SK-N-SH (cell line): Measurements from ENCODE around the gene NEGR1.

Experiments
- CTCF ChIP-seq: fragments of 200-600 bp; sonication (generic); IDR thresholded peaks from 2 replicates; pipeline ENCODE4 v1.6.1; 2017; ENCODE audit warnings: antibody characterized with exemption, mild to moderate bottlenecking, moderate library complexity
- ELF1 ChIP-seq: IDR thresholded peaks from 2 replicates; pipeline ENCODE4 v1.4.0; 2012
- EZH2phosphoT487 ChIP-seq: fragments of 200-600 bp; sonication (generic); IDR thresholded peaks from 2 replicates; pipeline ENCODE4 v1.6.1; 2017; ENCODE audit warnings: low read depth, mixed run types, mild to moderate bottlenecking, antibody characterized with exemption, moderate library complexity, borderline replicate concordance
- FOXJ3 ChIP-seq: sonication (generic); formaldehyde crosslinking; IDR thresholded peaks from 2 replicates; pipeline ENCODE4 v1.5.1; 2020; ENCODE audit warnings: mild to moderate bottlenecking, missing genetic modification reagents
- JUND ChIP-seq: IDR thresholded peaks from 2 replicates; pipeline ENCODE4 v1.4.0; 2012
- MAX ChIP-seq: IDR thresholded peaks from 2 replicates; pipeline ENCODE4 v1.4.0; 2012; ENCODE audit warnings: low read depth
- MXI1 ChIP-seq: IDR thresholded peaks from 2 replicates; pipeline ENCODE4 v1.6.1; 2012; ENCODE audit warnings: mild to moderate bottlenecking, low read depth, low read length, improper control_type of control experiment
- PBX3 ChIP-seq: IDR thresholded peaks from 2 replicates; pipeline ENCODE4; 2012
- POLR2AphosphoS5 ChIP-seq: IDR thresholded peaks from 2 replicates; pipeline ENCODE4 v1.6.1; 2012; ENCODE audit warnings: low read depth, low read length
- RFX5 ChIP-seq: IDR thresholded peaks from 2 replicates; pipeline ENCODE4 v1.6.1; 2012; ENCODE audit warnings: mild to moderate bottlenecking, improper control_type of control experiment, low read length
- SIN3A ChIP-seq: IDR thresholded peaks from 2 replicates; pipeline ENCODE4 v1.6.1; 2012; ENCODE audit warnings: low read depth, mild to moderate bottlenecking, low read length, moderate library complexity, borderline replicate concordance
- TAF1 ChIP-seq: IDR thresholded peaks from 2 replicates; pipeline ENCODE4 v1.6.1; 2012; ENCODE audit warnings: low read depth, mild to moderate bottlenecking, low read length, moderate library complexity, borderline replicate concordance
- TCF12 ChIP-seq: IDR thresholded peaks from 2 replicates; pipeline ENCODE4 v1.4.0; 2012

- TF ChIP-seq PBX3 = no peak
- no peak for TF ChIP-seq CTCF
- no peak for TF ChIP-seq MAX
- TF ChIP-seq JUND = no peak
- no peak for TF ChIP-seq TCF12
- TF ChIP-seq ELF1 = no peak
- TF ChIP-seq MXI1 = no peak
- TF ChIP-seq POLR2AphosphoS5 = no peak
- no peak for TF ChIP-seq TAF1
- TF ChIP-seq FOXJ3 (CRISPR knock-in tag) = no peak
- no peak for TF ChIP-seq RFX5
- no peak for TF ChIP-seq EZH2phosphoT487
- TF ChIP-seq SIN3A = no peak
Observed at GRCh38 chr1:72117621-72118020, 164.7 kb downstream of the NEGR1 start.
